ENCODE data around the gene NCAN. TPM values are rescaled to one million over a fixed set of nuclear protein-coding genes. Genes with fewer than 3 reads are reported as not detected.

NCAN gene
- total RNA-seq (2022; extraction: Qiagen RNA extraction; ENCODE audit: low read depth) = 0.03 to 0.20 TPM (median 0.09 TPM) in 4 of 5 replicates, not detected in the other

GRCh38 chr19:19211499-19212420 is at the start of gene NCAN:
NCAN (plus strand) TSS chr19:19211958; CDS start chr19:19216954, 4,996 bp downstream.

GRCh38 chr19:19170053-19170872 is 41.5 kb upstream of the NCAN start, which contains the start of gene MEF2B:
MEF2B (minus strand) TSS chr19:19170263; CDS start chr19:19150735, 19,528 bp downstream.

GRCh38 chr19:19192078-19192882 is 19.5 kb upstream of the NCAN start, which contains the start of the genes BORCS8 and RFXANK:
BORCS8 (minus strand) TSS chr19:19192152; CDS start chr19:19192117, 35 bp downstream.
RFXANK (plus strand) TSS chr19:19192258; CDS start chr19:19193947, 1,689 bp downstream.

GRCh38 chr19:19203012-19203856 is 8.5 kb upstream of the NCAN start, which contains the start of gene NR2C2AP:
NR2C2AP (minus strand) TSS chr19:19203414; CDS start chr19:19203060, 354 bp downstream.

Other genes starting within 250 kb of the NCAN start
- gene SUGP2, start 178.4 kb upstream of the NCAN start, total RNA-seq (2022; extraction: Qiagen RNA extraction; ENCODE audit: low read depth) = 22.0 to 36.1 TPM (median 33.5 TPM) in 5 replicates
- gene ARMC6, start 178.4 kb upstream of the NCAN start, total RNA-seq (2022; extraction: Qiagen RNA extraction; ENCODE audit: low read depth) = 22.6 to 31.4 TPM (median 28.3 TPM) in 5 replicates
- gene SLC25A42, start 148.0 kb upstream of the NCAN start, total RNA-seq (2022; extraction: Qiagen RNA extraction; ENCODE audit: low read depth) = 0.43 to 1.1 TPM (median 0.89 TPM) in 5 replicates
- 20.8 to 29.2 TPM (median 24.8 TPM) in 5 replicates for gene TMEM161A, start 73.5 kb upstream of the NCAN start, total RNA-seq (2022; extraction: Qiagen RNA extraction; ENCODE audit: low read depth)
- 0.35 to 0.74 TPM (median 0.69 TPM) in 5 replicates for gene MEF2B, start 41.7 kb upstream of the NCAN start, total RNA-seq (2022; extraction: Qiagen RNA extraction; ENCODE audit: low read depth)
- 10.1 to 12.1 TPM (median 11.4 TPM) in 5 replicates for gene BORCS8, start 19.8 kb upstream of the NCAN start, total RNA-seq (2022; extraction: Qiagen RNA extraction; ENCODE audit: low read depth)
- 35.9 to 46.1 TPM (median 44.8 TPM) in 5 replicates for gene RFXANK, start 19.7 kb upstream of the NCAN start, total RNA-seq (2022; extraction: Qiagen RNA extraction; ENCODE audit: low read depth)
- gene NR2C2AP, start 8.5 kb upstream of the NCAN start, total RNA-seq (2022; extraction: Qiagen RNA extraction; ENCODE audit: low read depth) = 26.9 to 34.5 TPM (median 33.5 TPM) in 5 replicates
- gene TM6SF2, start 61.3 kb downstream of the NCAN start, total RNA-seq (2022; extraction: Qiagen RNA extraction; ENCODE audit: low read depth) = 0.38 to 1.1 TPM (median 0.84 TPM) in 5 replicates
- gene SUGP1, start 108.6 kb downstream of the NCAN start, total RNA-seq (2022; extraction: Qiagen RNA extraction; ENCODE audit: low read depth) = 22.3 to 27.9 TPM (median 25.6 TPM) in 5 replicates
- gene MAU2, start 108.9 kb downstream of the NCAN start, total RNA-seq (2022; extraction: Qiagen RNA extraction; ENCODE audit: low read depth) = 11.7 to 15.5 TPM (median 14.2 TPM) in 5 replicates
- gene GATAD2A, start 193.7 kb downstream of the NCAN start, total RNA-seq (2022; extraction: Qiagen RNA extraction; ENCODE audit: low read depth) = 47.6 to 63.0 TPM (median 52.4 TPM) in 5 replicates

Data from A549 treated with DMSO at 1 μM for 4 hours (cell line).